Prostate gland (tissue), 2 donors: ENCODE results near the gene CST1. TPM values are rescaled to one million over a fixed set of nuclear protein-coding genes. Genes with fewer than 3 reads are reported as not detected.
"Not testable (repeated sequence)": the region's sequence is repeated elsewhere in the genome, so short reads cannot be mapped to it uniquely, and the experiment has no call there.

ENCODE experiments used
- DNase-seq: peaks from one replicate; pipeline ENCODE4 v3.0.0-alpha.2; 2019; ENCODE audit warnings: low spot score
- H3K27ac ChIP-seq, 2 donors: fragments of 200-600 bp; sonication (generic); 2 replicates each; pipeline ENCODE4 v1.5.1; 2017 to 2019
- H3K27me3 ChIP-seq: fragments of 200-600 bp; sonication (generic); replicated peaks from 2 replicates; pipeline ENCODE4 v1.5.1; 2019; ENCODE audit not compliant: insufficient read depth
- H3K36me3 ChIP-seq, 2 donors: fragments of 200-600 bp; sonication (generic); 1 replicate in 1 of 2; 2 replicates in 1 of 2; pipeline versions ENCODE4 v1.5.1 to v1.8.1; 2017 to 2019
- H3K4me1 ChIP-seq: fragments of 200-600 bp; sonication (generic); replicated peaks from 2 replicates; pipeline ENCODE4 v1.5.1; 2019
- H3K4me3 ChIP-seq, 2 donors: fragments of 200-600 bp; sonication (generic); 2 replicates each; pipeline ENCODE4 v1.5.1; 2017 to 2019
- H3K9me3 ChIP-seq: fragments of 200-600 bp; sonication (generic); 2 replicates; pipeline ENCODE4 v1.5.1; 2017
- CTCF ChIP-seq, 4 experiments: fragments of 200-600 bp in 2 of 4; fragments of 450-650 bp in 2 of 4; sonication (generic) in 2 of 4; IDR thresholded peaks; 1 replicate in 3 of 4; 2 replicates in 1 of 4; pipeline ENCODE4 v1.5.1; 2016 to 2019; ENCODE audit warnings: antibody characterized with exemption in 4 of 4, mild to moderate bottlenecking in 2 of 4, moderate library complexity in 2 of 4
- POLR2A ChIP-seq: fragments of 450-650 bp; IDR thresholded peaks from one replicate; pipeline ENCODE4 v1.6.1; 2016; ENCODE audit warnings: antibody characterized with exemption, mild to moderate bottlenecking
- POLR2AphosphoS5 ChIP-seq: sonication (generic); formaldehyde crosslinking; IDR thresholded peaks from one replicate; pipeline ENCODE4 v1.6.1; 2017; ENCODE audit warnings: antibody characterized with exemption
- WGBS: methylation state at CpG from one replicate; pipeline ENCODE4 v1.1.5; 2018; 5-methylcytosine and 5-hydroxymethylcytosine counted together
- intact Hi-C: fragments of 100-400 bp; cut with DNase I; formaldehyde crosslinking; loops from one replicate; pipeline ENCODE4 v1.14.2; 2022
- total RNA-seq, 2 donors: library from RNA; depleted of rRNA; stranded (reverse); fragments of >200 nt; gene quantifications; one replicate each; pipeline ENCODE4 v1.1.0, GENCODE V29; 2016

CST1 gene
- total RNA-seq, 2 donors from 2014 or later: 1.2 to 8.3 TPM

GRCh38 chr20:23744817-23745216 is 5.9 kb downstream of the CST1 start:
- intact Hi-C loops: no loop called here
- DNase-seq: no peak
- Histone ChIP-seq H3K9me3 (no peaks in the 10 kb centered on the region), H3K4me1 (no peaks in the 10 kb centered on the region), H3K36me3 (no peaks in the 10 kb centered on the region), H3K27me3 (no peaks in the 10 kb centered on the region), H3K4me3 (no peak overlapping the region), H3K27ac (no peak overlapping the region)
- 46% methylated on average over 1 of the region's 1 CpG for WGBS
- TF ChIP-seq CTCF (IDR thresholded peaks at IDR 0.05) (no peak), POLR2A (no peak), POLR2AphosphoS5 (no peak)

- H3K36me3 ChIP-seq, H3K27me3 ChIP-seq, DNase-seq, H3K4me3 ChIP-seq, intact Hi-C loops, H3K4me1 ChIP-seq, H3K27ac ChIP-seq, H3K9me3 ChIP-seq: not testable (repeated sequence)
- 75% methylated on average over 3 of the region's 3 CpGs for WGBS
Observed at GRCh38 chr20:23735391-23735790, 15.3 kb downstream of the CST1 start.

- H3K27ac ChIP-seq, H3K36me3 ChIP-seq, H3K4me3 ChIP-seq, H3K27me3 ChIP-seq, H3K4me1 ChIP-seq, DNase-seq, H3K9me3 ChIP-seq, intact Hi-C loops: not testable (repeated sequence)
- 87% methylated on average over 2 of the region's 2 CpGs for WGBS
Observed at GRCh38 chr20:23734949-23735348, 15.8 kb downstream of the CST1 start.

GRCh38 chr20:23734440-23734839 is 16.3 kb downstream of the CST1 start:
- H3K9me3 ChIP-seq, DNase-seq, H3K4me3 ChIP-seq, H3K27ac ChIP-seq, intact Hi-C loops, H3K36me3 ChIP-seq, H3K27me3 ChIP-seq, H3K4me1 ChIP-seq: not testable (repeated sequence)
- 100% methylated on average over 1 of the region's 1 CpG for WGBS

GRCh38 chr20:23727016-23727415 is 23.7 kb downstream of the CST1 start:
- no peak for DNase-seq
- no peak for TF ChIP-seq POLR2AphosphoS5
- TF ChIP-seq CTCF (IDR thresholded peaks at IDR 0.05): no peak
- TF ChIP-seq POLR2A: no peak
- Histone ChIP-seq H3K9me3 (no peaks in the 10 kb centered on the region), H3K27me3 (no peaks in the 10 kb centered on the region), H3K4me3 (no peak overlapping the region), H3K4me1 (no peaks in the 10 kb centered on the region), H3K27ac (no peak overlapping the region), H3K36me3 (no peaks in the 10 kb centered on the region)
- intact Hi-C loops: no loop called here
- 74% methylated on average over 3 of the region's 3 CpGs for WGBS

GRCh38 chr20:23725102-23725501 is 25.6 kb downstream of the CST1 start:
- Histone ChIP-seq H3K4me1 (no peaks in the 10 kb centered on the region), H3K27ac (no peak overlapping the region), H3K27me3 (no peaks in the 10 kb centered on the region), H3K36me3 (no peaks in the 10 kb centered on the region), H3K9me3 (no peaks in the 10 kb centered on the region), H3K4me3 (no peak overlapping the region)
- WGBS: 94% methylated on average over 3 of the region's 3 CpGs
- TF ChIP-seq POLR2A (no peak), CTCF (IDR thresholded peaks at IDR 0.05) (no peak), POLR2AphosphoS5 (no peak)
- intact Hi-C loops: no loop called here
- DNase-seq: no peak
